ENCODE results near the gene VANGL1.
"Not testable (repeated sequence)": the region's sequence is repeated elsewhere in the genome, so short reads cannot be mapped to it uniquely, and the experiment has no call there.

Gene VANGL1

GRCh38 chr1:115641762-115642167 lies at the start of gene VANGL1:
TSS of gene VANGL1 (plus strand) at chr1:115641970. CDS start at chr1:115651414, 9,444 bp downstream.
- peak; percentile 7 for DNase-seq (ENCODE audit: low read depth)

- no peak for DNase-seq (ENCODE audit: low read depth)
Measured at GRCh38 chr1:115592264-115592663, 49.5 kb upstream of the VANGL1 start.

- no peak for DNase-seq (ENCODE audit: low read depth)
Measured at GRCh38 chr1:115593365-115594259, 48.2 kb upstream of the VANGL1 start.

GRCh38 chr1:115594600-115594999 lies 47.2 kb upstream of the VANGL1 start:
- DNase-seq (ENCODE audit: low read depth), result no peak

- DNase-seq (ENCODE audit: low read depth), result peak; percentile 52
Measured at GRCh38 chr1:115595279-115596079, 46.3 kb upstream of the VANGL1 start.

GRCh38 chr1:115596080-115596780 lies 45.5 kb upstream of the VANGL1 start:
- DNase-seq (ENCODE audit: low read depth), result no peak

GRCh38 chr1:115604508-115604907 lies 37.3 kb upstream of the VANGL1 start:
- no peak for DNase-seq (ENCODE audit: low read depth)

GRCh38 chr1:115606305-115606704 lies 35.5 kb upstream of the VANGL1 start:
- no peak for DNase-seq (ENCODE audit: low read depth)

- no peak for DNase-seq (ENCODE audit: low read depth)
Measured at GRCh38 chr1:115609021-115609420, 32.7 kb upstream of the VANGL1 start.

GRCh38 chr1:115613767-115614166 lies 28.0 kb upstream of the VANGL1 start:
- DNase-seq (ENCODE audit: low read depth), result no peak

- no peak for DNase-seq (ENCODE audit: low read depth)
Measured at GRCh38 chr1:115620453-115620852, 21.3 kb upstream of the VANGL1 start.

GRCh38 chr1:115620950-115621349 lies 20.8 kb upstream of the VANGL1 start:
- no peak for DNase-seq (ENCODE audit: low read depth)

GRCh38 chr1:115624859-115625258 lies 16.9 kb upstream of the VANGL1 start:
- DNase-seq (ENCODE audit: low read depth), result no peak

GRCh38 chr1:115630342-115630741 lies 11.4 kb upstream of the VANGL1 start:
- DNase-seq (ENCODE audit: low read depth), result no peak

- no peak for DNase-seq (ENCODE audit: low read depth)
Measured at GRCh38 chr1:115632251-115633026, 9.3 kb upstream of the VANGL1 start.

- DNase-seq (ENCODE audit: low read depth), result not testable (repeated sequence)
Measured at GRCh38 chr1:115633606-115634005, 8.2 kb upstream of the VANGL1 start.

GRCh38 chr1:115637247-115637646 lies 4.5 kb upstream of the VANGL1 start:
- DNase-seq (ENCODE audit: low read depth), result not testable (repeated sequence)

- no peak for DNase-seq (ENCODE audit: low read depth)
Measured at GRCh38 chr1:115640384-115640783, 1.4 kb upstream of the VANGL1 start.

GRCh38 chr1:115642168-115643072 lies 650 bp downstream of the VANGL1 start:
- peak; percentile 6 for DNase-seq (ENCODE audit: low read depth)

GRCh38 chr1:115643225-115643624 lies 1.5 kb downstream of the VANGL1 start:
- no peak for DNase-seq (ENCODE audit: low read depth)
